Melanocyte of skin (primary cell): ENCODE results near the gene IQSEC2. TPM values are rescaled to one million over a fixed set of nuclear protein-coding genes. Genes with fewer than 3 reads are reported as not detected.

ENCODE experiments used
- small RNA-seq, 2 donors: library from RNA; depleted of rRNA; stranded (forward); fragments of <200 nt; gene quantifications; one replicate each; pipeline ENCODE3, GENCODE V24; 2012
- total RNA-seq, 2 donors: library from RNA; depleted of rRNA; stranded (reverse); fragments of >200 nt; gene quantifications; 2 replicates each; pipeline ENCODE4 v1.2.3, GENCODE V29; 2012

IQSEC2 gene
- 1 to 10 TPM; 4.3 to 8.6 TPM for total RNA-seq

GRCh38 chrX:53281321-53281822 lies at the start of gene IQSEC2:
IQSEC2 (minus strand) TSS chrX:53281584.

GRCh38 chrX:53224860-53225797 lies 56.3 kb downstream of the IQSEC2 start, which contains the start of gene KDM5C:
KDM5C (minus strand) TSS chrX:53225207; CDS start chrX:53224889, 318 bp downstream.

Small RNAs within 50 kb of the gene (small RNA-seq; reads per million reads assigned to genes)
- gene RF00019 = 0 reads per million in 2 donors

Other genes starting within 250 kb of the IQSEC2 start
- 1 to 10 TPM in 1 of 2 donors, under 1 TPM in 1; 1.00 to 1.4 TPM for gene GPR173, start 232.8 kb downstream of the IQSEC2 start, total RNA-seq
- 1 to 10 TPM; 3.3 to 3.4 TPM for gene TSPYL2, start 199.2 kb downstream of the IQSEC2 start, total RNA-seq
- gene KANTR, start 187.4 kb downstream of the IQSEC2 start, total RNA-seq = 1 to 10 TPM; 6.5 to 7.3 TPM
- gene KDM5C, start 56.4 kb downstream of the IQSEC2 start, total RNA-seq = 100 to 1,000 TPM in 1 of 2 donors, 10 to 100 TPM in 1; 88.9 to 110 TPM
- gene SMC1A, start 141.1 kb upstream of the IQSEC2 start, total RNA-seq = 10 to 100 TPM; 14.1 to 30.0 TPM
- 1 to 10 TPM in 1 of 2 donors, under 1 TPM in 1; 0.33 to 4.5 TPM for gene RIBC1, start 141.3 kb upstream of the IQSEC2 start, total RNA-seq
- 10 to 100 TPM; 82.9 to 98.6 TPM for gene HSD17B10, start 152.8 kb upstream of the IQSEC2 start, total RNA-seq